ACHN (cell line): ENCODE measurements around the gene TSC1.
A peak's percentile ranks its signal among the peaks of the same experiment; 100 is the strongest.
"Not testable (repeated sequence)": the region's sequence is repeated elsewhere in the genome, so short reads cannot be mapped to it uniquely, and the experiment has no call there.

Experiments used
- DNase-seq: peaks from one replicate; pipeline ENCODE4 v3.0.0-alpha.2; 2015
- in situ Hi-C: cut with HindIII; loops from 2 replicates; pipeline ENCODE4 v1.10.0; 2017; ENCODE audit warnings: low sequenced_read_pairs, low pct_ligation_motif_present, low pct_unique_long_range_greater_than_20kb

The TSC1 gene

DNA sequence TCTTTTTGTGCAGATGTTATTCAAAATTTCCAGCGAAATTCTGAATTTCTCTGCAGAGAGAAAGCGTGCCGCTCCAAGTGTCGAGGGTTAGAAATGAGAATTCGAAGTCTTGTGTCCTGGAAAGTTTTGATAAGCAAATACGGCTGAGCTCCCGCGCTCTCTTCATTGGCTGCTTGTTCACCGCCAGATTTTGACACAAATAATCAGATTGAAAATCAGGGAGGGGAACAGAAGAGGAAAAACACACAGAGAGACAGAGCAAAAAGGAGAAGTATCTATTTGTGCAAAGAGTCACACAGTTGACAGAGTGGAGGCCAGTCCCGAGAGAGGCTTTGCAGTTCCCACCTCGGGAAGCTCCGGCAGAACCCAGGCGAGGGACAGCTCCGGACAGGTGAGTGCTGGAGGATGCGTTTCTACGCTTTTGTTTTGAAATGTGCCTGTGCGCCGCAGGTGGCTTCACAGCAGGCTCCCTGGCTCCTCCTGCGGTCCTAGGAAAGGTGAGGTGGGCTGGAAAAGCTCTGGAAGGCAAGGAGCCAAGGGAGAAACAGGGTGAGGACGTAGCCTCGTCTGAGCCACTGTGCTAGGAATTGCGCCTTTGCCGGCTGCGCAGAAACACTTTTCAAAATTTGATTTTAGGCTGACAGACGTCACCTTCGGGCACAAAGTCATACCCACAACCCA lies 34.2 kb upstream of the TSC1 start, which contains the start of gene GFI1B:
GFI1B (plus strand) TSS at position 244 of the 681 bp plus-strand sequence. CDS start 7,985 bp downstream, outside the sequence.
- in situ Hi-C loops = no loop called here
- no peak for DNase-seq

DNA sequence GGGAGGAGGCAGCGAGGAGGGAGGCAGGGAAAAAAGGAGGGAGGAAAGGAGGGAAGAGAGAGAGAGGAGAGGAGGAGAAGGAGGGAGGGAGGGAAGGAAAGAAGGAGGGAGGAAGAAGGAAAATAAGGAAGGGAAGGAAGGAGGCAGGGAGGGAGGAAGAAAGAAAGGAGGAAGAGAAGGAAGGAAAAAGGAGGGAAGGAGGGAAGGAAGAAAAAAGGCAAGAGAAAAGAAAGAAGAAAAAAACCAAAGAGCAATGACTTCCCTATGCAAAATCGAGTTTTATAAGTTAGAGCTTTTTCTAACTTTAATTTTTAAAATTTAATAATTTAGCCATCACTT lies 33.7 kb upstream of the TSC1 start:
- DNase-seq = no peak
- in situ Hi-C loops = no loop called here

DNA sequence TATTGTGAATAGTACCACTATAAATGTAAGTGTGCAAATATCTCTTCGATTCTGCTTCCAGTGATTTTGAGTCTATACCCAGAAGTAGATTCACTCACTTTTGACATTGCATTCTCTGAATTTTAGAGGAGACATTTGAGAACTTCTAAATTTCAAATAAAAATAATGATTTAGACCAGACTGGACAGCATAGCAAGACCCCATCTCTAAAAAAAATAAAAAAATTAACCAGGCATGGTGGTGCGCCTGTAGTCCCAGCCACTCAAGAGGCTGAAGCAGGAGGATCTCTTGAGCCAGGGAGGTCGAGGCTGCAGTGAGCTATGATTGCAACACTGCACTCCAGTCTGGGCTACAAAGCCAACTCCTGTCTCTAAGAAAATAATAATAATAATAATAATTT lies 32.2 kb upstream of the TSC1 start:
- in situ Hi-C loops = no loop called here
- no peak for DNase-seq

DNA sequence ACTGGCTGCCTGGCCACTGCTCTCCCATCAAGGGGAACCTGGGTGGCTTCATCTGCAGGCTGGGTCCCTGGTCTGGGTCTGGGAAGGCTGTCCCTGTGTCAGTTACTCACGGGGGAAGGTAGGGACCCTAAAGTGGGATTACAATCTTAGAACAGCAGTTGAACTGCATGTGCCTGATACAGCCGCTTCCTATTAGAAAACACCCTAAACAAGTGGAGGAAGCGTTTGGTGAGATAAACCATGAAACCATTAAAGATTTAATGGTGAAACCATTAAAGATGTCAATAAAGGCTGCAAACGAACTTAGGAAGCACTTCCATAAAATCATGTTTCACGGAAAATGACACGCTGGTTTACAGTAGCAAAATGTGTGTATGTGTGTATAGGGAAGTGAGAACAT lies 31.5 kb upstream of the TSC1 start:
- in situ Hi-C loops = no loop called here
- no peak for DNase-seq

DNA sequence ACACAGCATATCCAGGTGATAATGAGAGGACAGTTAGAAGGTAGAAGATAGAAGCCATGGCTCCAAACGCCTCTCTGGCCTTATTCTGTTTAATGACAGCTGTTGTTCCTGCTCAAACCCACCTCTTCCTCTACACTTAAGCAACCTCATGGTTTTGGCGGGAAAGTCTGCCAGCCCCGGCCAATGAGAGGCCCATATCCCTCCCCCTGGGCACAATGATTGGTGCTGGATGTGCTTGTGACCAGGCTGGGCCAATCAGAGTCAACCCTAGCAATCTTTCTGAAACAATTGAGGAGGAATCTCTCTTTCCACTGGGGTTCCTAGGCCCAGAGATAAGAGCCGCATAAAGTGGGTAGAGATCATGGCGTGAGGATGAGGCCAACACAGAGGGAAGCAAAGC lies 29.3 kb upstream of the TSC1 start:
- in situ Hi-C loops = no loop called here
- DNase-seq = no peak

DNA sequence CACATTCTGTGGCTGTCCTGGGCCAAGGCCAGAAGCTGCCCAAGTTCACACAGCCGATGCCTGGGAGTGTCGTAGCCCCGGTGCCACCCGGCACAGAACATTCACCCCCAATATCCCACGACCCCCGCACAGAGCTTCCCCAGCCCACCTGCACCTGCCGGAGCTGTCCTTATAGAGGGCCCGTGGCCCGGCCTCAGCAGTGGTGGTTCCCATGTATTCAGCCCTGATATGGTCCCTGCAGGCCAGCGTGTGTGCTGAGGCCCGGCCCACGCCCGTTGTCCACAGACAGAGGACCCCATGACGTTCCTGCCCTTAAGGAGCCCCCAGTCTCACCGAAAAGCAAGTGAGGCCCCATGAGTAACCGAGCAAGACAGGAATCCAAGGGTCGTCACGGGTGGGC lies 28.8 kb upstream of the TSC1 start:
- in situ Hi-C loops = no loop called here

DNA sequence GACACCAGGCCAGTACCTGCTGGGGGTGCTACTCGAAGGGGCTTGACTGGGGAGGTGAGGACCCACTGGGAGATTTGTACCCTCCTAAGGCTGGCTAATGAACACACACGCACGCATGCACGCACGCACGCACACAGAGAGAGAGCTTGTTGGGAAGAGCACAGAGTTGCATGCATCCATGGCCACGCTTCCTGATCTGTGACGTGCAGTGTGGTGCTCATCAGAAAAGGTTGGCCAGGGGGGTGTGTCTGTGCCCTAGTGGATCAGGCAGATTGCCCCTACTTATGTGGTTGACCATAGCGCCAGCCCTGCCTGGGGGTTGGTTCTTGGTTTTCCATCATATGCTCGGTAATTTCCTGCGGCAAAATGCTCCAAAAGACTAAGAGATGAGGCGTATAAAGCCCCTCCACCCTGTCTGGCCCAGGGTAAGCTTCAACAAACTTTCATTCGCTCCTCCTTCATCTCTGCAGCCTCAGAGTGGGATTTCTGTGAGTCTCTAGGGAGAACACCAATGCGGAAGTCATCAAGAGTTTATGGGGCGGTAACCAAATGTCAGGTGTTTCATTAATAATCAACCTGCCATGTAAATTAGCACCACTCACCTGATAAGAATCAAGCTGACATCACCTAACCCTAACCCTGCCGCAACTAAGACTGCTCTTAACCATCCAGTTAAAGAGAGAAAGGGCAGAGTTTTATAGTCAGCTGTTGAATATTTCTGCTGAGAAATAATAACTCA lies 26.1 kb upstream of the TSC1 start:
- no peak for DNase-seq
- in situ Hi-C loops = no loop called here

More for the DNA sequence above, 28.8 kb upstream of the TSC1 start:
- DNase-seq = no peak

DNA sequence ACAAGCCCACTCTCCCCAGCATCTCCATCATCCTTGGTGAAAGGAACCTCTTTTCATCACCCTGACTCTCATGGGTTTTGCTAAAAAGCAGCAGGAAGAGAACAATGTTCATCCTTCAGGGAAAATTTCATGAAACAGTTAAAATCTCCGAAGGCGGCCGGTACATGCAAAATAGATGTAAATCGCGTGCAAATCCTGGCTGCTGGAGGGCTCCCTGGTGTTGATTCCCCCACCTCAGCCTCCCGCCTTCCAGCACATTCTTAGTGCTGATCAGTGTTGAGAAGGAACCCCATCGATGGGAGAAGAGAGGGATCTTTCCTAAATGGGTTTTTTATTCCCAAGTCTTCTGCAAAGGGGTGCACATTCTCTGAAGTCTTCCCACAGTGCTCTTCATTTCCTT lies 25.4 kb upstream of the TSC1 start:
- no peak for DNase-seq
- in situ Hi-C loops = no loop called here

DNA sequence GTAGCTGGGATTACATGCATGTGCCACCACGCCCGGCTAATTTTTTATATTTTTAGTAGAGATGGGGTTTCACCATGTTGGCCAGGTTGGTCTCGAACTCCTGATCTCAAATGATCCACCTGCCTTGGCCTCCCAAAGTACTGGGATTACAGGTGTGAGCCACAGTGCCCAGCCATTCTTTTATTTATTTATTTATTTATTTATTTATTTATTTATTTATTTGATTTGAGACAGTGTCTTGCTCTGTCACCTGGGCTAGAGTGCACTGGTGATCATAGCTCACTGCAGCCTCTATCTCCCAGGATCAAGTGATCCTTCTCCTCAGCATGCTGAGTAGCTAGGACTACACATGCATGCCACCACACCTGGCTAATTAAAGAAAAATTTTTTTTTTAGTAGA lies 23.5 kb upstream of the TSC1 start:
- DNase-seq, in situ Hi-C loops: not testable (repeated sequence)

DNA sequence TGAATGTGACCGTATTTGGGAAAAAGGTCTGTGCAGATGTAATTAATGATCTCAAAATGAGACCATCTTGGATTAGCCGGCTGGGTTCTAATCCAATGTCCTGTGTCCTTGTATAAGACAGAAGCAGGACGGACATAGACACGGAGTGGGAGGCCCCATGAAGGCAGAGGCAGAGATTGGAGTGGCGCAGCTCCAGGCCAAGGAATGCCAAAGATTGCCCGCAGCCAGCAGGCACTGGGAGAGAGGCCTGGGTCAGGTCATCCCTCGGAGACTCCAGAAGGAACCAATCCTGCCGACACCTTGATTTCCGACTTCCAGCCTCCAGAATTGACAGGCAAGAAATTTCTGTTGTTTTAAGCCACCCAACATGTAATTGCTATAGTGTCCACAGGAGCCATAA lies 21.1 kb upstream of the TSC1 start:
- DNase-seq = no peak
- in situ Hi-C loops = no loop called here

DNA sequence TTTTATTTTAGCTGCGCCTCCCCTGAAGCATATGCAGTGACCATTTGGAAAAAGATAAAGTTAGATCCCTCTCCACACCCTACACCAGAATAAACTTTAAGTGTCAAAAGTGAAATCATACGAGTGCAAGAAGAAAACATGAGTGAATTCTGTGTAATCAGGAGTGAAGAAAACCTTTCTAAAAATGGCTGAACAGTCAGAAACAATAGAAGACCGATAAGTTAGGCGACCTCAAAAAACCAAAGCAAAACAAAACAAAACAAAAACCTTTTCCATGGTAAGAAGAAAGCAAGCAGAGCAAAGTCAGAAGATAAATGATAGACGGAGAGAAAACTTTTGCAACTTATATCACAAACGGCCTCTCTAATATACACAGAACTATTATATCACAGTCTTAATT lies 16.6 kb upstream of the TSC1 start:
- in situ Hi-C loops = no loop called here
- DNase-seq = no peak

DNA sequence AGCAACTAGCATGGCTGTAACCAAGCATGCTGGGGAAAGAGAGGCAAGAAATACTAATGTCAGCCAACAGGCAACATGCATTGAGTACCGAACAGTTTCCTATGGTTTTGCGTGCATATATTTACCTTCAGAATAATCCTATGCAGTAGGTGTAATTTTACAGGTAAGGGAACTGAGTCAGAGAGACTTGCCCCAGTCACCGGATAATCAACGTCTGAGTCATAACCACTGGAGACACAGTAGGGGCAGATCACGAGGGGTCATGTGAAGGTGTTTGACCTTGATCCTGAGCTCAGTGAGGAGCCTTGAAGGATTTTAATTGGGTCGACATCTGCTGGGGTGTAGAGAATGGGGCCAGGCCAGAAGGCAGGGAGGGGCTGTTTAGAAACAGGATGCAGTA lies 13.4 kb upstream of the TSC1 start:
- DNase-seq = no peak
- in situ Hi-C loops = no loop called here

DNA sequence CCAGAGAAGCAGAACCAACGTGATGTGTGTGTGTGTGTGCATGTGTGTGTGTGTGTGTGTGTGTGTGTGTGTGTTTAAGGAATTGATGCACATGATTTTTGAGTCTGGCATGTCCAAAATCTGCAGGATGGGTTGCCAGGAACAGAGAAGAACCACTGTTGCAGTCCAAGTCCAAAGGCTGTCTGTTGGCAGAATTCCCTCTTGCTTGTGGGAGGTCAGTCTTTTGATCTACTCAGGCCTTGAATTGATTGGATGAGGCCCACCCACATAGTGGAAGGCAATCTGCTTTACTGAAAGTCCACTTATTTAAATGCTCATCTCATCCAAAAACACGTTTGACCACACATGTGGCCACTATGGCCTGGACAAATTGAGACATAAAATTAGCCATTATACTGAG lies 11.4 kb upstream of the TSC1 start:
- DNase-seq = no peak
- in situ Hi-C loops = no loop called here

DNA sequence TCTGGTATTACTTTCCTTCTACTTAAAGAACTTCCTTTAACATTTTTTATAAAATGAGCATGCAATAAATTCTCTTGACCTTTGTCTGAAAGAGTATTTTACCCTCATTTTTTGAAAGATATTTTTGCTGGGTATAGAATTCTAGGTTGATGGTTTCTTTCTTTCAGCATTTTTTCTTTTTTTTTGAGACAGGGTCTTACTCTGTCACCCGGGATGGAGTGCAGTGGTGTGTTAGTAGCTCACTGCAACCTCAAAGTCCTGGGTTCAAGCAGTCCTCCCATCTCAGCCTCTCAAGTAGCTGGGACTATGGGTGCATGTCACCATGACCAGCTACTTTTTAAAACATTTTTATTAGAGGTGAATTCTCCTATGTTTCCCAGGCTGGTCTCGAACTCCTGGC lies 10.7 kb upstream of the TSC1 start:
- in situ Hi-C loops = no loop called here
- no peak for DNase-seq

DNA sequence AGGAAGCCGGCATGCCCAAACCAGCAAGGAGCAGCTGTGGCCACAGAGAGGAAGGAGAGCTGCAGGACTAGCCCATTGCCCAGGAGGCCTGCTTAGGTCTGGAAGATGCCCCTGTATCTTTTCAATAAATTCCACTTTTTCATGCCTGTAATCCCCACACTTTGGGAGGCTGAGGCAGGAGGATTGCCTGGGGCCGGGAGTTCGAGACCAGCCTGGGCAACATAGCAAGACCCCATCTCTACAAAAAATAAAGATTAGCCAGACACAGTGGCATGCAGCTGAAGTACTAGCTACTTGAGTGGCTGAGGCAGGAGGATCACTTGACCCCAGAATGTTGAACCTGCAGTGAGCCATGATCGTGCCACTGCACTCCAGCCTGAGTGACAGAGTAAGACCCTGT lies 5.3 kb upstream of the TSC1 start:
- in situ Hi-C loops = no loop called here

DNA sequence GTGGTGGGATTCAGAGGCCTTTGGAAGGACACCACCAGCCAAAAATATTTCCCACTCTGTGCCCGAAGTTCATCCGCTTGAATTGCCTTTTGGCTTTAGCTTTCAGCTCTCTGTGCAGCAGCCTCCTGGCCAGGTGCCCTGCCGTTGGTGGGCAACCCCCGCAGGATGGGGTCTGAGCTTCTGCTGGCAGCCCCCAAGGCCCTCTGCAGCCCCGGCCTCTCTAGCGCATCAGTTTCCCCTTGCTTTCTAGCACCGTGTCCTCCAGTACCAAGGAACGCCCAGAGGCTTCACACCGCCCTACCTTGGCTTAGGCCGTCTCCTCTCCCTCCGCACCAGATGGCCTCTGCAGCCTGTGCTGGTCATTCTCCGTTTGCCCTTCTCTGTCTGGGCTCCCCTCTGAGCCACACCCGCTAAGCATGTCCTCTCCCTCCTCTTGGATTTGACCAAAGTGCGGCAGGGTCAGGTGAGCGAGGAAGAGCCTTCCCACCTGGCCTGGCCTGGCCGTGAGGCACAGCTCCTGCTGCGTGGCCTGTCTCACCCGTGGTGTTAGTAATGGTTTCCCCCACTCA lies 4.2 kb upstream of the TSC1 start:
- in situ Hi-C loops = no loop called here
- DNase-seq = no peak

More for the DNA sequence above, 5.3 kb upstream of the TSC1 start:
- DNase-seq = no peak

DNA sequence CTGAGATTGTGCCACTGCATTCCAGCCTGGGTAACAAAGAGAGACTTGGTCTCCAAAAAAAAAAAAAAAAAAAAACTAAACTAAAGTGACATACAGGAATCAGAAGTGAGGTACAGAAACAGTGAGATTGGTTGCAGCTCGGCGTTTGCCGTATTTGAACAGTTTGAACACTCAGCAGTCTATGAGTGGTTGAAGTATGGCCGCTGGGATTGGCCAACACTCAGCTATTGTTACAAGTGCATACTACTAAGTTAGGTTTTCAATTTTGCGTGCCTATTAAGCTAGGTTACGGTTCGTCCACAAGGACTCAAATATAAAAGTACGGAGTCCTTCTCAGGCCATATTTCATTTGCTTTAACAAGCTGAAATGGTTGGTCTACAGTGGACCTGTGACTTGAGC lies 3.3 kb upstream of the TSC1 start:
- DNase-seq = no peak
- in situ Hi-C loops = no loop called here

DNA sequence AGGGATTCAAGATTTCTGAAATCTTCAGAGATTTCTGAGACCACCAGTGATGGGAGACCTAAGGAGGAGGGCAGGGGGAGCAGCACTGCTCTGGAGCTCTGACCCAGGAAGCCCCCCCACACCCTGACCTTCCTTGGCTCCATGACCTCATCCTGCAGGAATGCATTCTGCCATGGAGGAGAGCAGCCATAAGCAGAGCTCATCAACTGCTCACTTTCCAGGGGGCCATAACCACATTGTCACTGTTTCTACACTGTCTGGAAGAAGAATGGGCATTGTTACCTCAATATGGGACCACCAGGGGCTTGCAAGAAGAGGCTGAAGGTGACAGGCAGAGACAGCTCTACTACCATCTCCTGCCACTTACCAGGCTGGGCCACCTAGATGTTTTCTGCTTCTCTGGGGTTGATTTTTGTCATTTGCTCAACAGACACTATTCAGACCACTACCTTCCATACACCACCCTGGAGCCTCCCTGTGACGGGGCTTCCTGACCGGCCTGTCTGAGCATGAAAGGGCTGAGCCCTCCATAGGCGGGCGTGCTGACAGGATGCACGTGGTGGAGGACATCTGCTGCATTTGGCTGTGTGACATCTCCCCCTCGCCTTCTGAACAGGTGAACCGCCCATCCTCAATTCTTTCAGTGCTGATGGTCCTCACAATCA lies 2.3 kb upstream of the TSC1 start:
- in situ Hi-C loops = no loop called here
- peak; percentile 72 for DNase-seq

DNA sequence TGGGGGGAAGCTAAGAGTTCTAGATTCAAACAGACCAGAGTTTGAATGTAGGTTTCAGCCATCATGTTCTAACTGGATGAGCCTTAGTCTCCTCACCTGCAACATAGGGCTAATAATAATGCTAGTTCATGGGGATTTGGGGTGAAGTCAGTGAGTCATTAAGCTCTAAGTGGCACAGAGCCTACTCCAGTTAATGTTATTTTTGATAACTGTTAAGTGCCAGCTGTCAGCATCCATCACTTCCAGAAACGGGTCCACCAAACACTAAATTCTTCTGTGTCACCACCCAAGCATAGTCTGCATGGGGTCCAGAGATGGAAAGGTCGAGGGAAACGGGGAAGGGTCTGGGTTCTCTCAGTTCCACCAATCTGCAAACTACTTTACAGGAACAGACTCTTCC lies 1.8 kb upstream of the TSC1 start:
- in situ Hi-C loops = no loop called here
- no peak for DNase-seq
